Fibroblast of upper back skin (primary cell): ENCODE measurements around the gene DLG2.

Experiments used
- DNase-seq: peaks from one replicate; pipeline ENCODE4 v3.0.0-alpha.2; 2013

The DLG2 gene

GRCh38 chr11:84045146-84045545 is 1582.0 kb downstream of the DLG2 start:
- no peak for DNase-seq

DNA sequence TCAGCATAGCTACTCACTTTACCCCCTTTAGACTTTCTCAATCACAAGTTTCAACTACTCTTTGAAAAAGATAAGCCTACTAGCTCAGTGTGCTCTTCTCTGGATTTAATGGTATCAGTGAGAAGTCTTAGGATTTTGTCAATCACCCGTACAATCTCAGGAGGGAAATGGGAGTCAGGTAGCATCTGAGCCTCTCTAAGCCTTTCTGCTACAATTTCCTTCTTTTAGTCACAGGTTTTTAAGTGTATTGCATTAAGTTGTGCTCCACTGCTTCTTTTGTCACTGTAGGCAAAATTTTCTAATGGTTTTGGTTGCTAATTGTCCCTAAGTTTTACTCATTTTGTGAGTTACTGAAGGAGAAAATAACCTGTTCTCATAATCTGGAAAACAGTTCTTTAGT is 1582.4 kb downstream of the DLG2 start:
- no peak for DNase-seq

- DNase-seq, result no peak
These were observed 1590.4 kb downstream of the DLG2 start for GRCh38 chr11:84036664-84037194.

- DNase-seq, result no peak
These were observed 1591.5 kb downstream of the DLG2 start for GRCh38 chr11:84035645-84036044.

DNA sequence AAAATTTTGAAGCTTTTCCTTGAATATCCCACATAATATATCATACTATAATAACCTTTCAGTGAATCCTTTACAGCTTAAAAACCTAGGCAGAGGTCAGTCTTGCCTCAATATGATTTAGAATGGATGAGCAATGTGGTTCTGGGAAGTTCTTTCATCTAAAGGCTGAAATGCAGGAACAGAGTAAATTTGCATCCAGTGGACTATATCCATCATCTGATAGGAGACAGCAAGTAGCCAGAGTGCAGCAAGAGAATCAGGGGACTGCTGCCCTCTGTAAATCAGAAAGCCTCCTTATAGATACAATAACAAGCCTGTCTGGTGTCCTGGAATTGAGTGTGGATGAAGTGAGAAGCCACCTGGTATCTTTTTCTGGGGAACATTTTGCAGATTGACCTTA is 1592.7 kb downstream of the DLG2 start:
- no peak for DNase-seq

DNA sequence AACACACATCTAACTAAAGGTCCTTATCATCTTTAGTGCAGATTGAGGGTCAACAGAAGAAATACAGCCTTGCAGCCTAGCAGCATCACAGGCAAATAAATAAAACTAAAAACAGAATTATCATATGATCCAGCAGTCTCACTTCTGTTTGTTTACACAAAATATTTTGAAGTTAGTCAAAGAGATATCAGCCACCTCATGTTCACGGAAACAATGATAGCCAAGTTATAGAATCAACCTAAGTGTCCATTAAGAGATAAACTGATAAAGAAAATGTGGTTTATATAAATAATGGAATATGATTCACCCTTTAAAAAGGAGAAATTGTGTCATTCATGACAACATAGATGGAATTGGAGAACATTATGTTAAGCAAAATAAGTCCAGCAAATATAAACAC is 1602.9 kb downstream of the DLG2 start:
- no peak for DNase-seq

GRCh38 chr11:84022695-84023094 is 1604.4 kb downstream of the DLG2 start:
- DNase-seq, result no peak

- no peak for DNase-seq
These were observed 1604.9 kb downstream of the DLG2 start for GRCh38 chr11:84022201-84022600.

GRCh38 chr11:84021291-84021690 is 1605.9 kb downstream of the DLG2 start:
- no peak for DNase-seq

DNA sequence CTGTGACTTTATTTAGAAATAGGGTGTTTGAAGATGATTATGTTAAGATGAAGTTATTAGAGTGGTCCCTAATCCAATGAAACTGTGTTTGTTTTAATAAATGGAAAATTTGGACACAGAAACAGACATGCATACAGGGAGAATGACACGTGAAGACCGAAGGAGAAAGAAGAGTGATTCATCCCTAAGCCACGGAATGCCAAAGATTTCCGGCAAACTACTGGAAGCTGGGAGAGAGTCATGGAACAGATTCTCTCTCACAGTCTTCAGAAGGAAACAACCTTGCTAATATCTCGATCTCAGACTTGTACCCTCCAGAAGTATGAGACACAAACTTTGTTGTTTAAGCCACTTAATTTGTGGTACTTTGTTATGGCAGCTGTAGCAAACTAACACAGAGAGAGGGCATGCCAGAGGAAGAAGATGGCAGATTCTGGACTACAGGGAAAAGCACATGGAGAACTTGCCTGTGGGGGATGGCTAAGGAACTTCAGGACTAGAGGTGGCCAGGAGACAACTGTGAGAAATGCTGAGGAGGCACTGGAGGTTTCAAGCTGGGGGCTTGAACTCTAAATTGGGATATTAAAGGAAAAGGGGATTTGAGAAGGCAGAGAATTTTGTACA is 1607.5 kb downstream of the DLG2 start:
- DNase-seq, result peak; percentile 85

DNA sequence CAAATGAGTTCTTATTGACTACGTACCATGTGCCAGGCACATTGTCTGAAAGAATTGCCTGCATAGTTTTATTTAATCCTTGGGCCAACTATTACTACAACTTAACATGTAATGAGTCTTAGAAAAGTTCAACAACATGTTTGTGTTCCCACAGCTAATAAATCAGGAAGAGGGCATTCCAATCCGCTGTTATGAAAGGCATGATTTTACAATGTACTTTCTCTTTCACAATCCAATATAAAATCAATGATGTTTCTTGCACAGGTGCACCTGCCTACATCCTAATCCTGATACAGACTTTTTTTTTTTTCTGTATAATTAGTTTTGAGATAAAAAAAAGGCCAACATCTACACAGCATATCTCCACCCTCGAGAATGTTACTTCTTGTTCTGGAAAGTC is 1612.6 kb downstream of the DLG2 start:
- DNase-seq, result no peak

DNA sequence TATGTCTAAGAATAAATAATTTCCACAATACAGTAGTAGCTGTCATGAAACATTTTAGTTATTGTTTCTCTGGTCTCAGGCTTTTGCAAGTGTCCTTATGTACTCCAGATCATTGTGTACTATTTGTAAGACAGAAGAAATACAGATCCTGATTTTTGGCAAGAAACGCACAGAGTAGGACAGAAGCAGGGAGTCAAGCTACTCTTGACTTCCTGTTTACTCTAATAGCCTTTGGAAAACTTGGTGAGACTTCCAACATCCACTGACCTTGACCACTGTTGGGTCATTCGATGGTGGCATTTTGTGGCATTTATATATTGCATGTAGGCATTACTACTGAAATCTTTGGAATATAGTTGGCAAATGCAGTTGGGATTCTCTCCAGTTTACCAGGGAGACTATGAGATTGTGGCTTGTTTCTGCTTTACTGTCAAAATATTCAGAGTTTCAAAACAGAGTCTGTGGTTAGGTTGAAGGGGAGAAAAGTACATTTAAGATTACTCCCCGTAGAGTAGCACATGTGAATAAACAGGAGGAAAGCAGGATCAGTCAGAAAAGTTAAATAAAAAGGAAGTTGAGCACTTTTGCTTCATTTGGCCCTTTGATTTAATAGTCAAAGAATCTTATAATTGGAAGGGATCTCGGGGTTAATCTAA is 1614.8 kb downstream of the DLG2 start:
- DNase-seq, result no peak

- DNase-seq, result no peak
These were observed 1624.0 kb downstream of the DLG2 start for GRCh38 chr11:84003181-84003580.

GRCh38 chr11:83998921-83999320 is 1628.2 kb downstream of the DLG2 start:
- no peak for DNase-seq

DNA sequence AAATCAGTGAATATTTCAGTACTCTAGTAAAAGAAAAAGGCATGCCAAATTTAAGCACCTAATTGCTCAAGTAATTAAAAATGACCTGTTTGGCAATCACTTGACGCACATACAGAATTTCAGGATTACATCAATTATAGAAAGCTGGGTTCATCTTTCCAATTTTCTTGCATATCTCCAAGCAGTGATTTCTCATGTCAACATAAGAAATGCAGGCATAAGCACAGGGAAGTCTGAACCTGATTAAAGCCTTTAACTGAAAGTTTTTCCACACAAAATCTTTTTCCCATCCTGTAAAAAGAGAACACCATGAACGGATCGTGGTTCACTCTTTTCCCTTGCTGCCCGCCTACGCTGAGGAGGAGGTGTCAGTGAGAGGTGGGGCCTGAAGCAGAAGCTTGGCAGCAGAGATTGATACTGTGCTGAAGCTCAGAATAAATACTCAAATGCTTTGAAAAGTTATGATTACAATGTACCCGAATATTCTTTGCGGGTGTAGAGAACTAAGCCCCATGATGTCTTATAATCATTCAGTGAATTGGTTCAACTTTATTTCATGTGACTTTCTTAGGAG is 1636.9 kb downstream of the DLG2 start:
- no peak for DNase-seq

GRCh38 chr11:83982825-83983224 is 1644.3 kb downstream of the DLG2 start:
- no peak for DNase-seq

GRCh38 chr11:83979593-83979992 is 1647.6 kb downstream of the DLG2 start:
- DNase-seq, result no peak

GRCh38 chr11:83978942-83979341 is 1648.2 kb downstream of the DLG2 start:
- no peak for DNase-seq

GRCh38 chr11:83976086-83976485 is 1651.1 kb downstream of the DLG2 start:
- peak; percentile 22 for DNase-seq

- no peak for DNase-seq
These were observed 1654.6 kb downstream of the DLG2 start for GRCh38 chr11:83972536-83972935.

DNA sequence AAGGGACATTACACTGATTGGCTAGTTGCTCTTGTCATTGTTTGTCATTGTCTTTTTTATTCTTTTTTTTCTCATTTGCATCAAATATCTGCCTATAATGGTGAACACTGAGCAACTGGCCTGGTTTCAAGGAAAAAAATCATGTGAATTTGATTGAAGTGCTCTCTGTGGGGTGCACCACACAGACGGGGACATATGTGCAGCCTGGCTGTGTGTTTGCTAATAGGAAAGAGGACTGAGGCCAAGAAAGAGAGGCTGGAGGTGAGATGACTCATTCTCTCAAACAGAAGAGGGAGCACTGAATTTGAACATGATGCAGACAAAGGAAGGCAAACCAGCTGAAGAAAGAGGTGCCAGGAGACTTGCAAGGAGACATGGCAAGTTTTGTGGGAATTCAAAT is 1656.1 kb downstream of the DLG2 start:
- DNase-seq, result peak; percentile 65

DNA sequence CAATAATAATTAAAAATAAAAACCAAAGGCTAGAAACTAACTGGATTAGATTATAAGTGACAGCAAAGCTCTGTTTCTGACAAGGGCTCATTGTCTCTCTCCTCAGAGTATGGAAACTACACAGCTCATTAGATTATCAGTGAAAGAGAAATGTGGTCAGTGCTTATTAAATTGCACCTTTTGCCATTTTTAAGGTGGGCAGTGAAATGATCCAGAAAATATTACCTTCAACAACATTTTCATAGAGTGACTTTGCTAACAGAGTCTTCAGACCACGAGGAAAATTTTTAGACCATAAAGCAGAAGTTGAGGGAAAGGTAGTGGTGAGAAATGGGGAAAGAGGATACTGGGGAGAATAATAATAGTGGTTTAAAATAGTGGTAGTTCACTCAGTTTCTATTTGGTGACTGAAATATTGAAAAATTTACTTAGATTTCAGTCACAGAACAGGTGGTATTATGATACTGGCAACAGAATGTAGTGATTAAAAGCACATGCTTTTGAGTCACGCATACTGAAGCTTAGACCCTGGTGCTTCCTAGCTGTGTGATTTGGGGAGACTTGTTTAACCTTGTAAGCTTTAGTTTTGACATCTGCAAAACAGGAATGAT is 1657.0 kb downstream of the DLG2 start:
- peak; percentile 7 for DNase-seq

GRCh38 chr11:83957038-83957900 is 1669.9 kb downstream of the DLG2 start:
- DNase-seq, result no peak
